Psoas muscle (tissue), 8 donors: ENCODE data around the gene LYSMD3. TPM values are rescaled to one million over a fixed set of nuclear protein-coding genes. Genes with fewer than 3 reads are reported as not detected.
A peak's percentile ranks its signal among the peaks of the same experiment; 100 is the strongest.

Experiments
- ATAC-seq, 4 donors: fragments of 200-7000 bp; cut with Tn5 transposase; one replicate each; pipeline ENCODE4 v1.9.1; 2020; ENCODE audit warnings: moderate library complexity in 3 of 4, mild to moderate bottlenecking in 2 of 4
- DNase-seq, 2 donors: peaks; one replicate each; pipeline ENCODE4 v3.0.0-alpha.2; 2020
- H3K27ac ChIP-seq: fragments of 200-600 bp; one replicate; pipeline ENCODE4 v1.8.0; 2022
- H3K27me3 ChIP-seq, 3 donors: fragments of 200-600 bp in 1 of 3; one replicate each; pipeline versions ENCODE4 v1.6.1 to v1.8.0; 2013 to 2022; ENCODE audit warnings: low read length in 2 of 3, mild to moderate bottlenecking in 2 of 3, moderate library complexity in 1 of 3; ENCODE audit not compliant: insufficient read depth in 3 of 3
- H3K36me3 ChIP-seq, 2 donors: fragments of 200-600 bp in 1 of 2; one replicate each; pipeline versions ENCODE4 v1.6.1 to v1.8.0; 2013 to 2022; ENCODE audit warnings: low read depth in 1 of 2, mild to moderate bottlenecking in 1 of 2, moderate library complexity in 1 of 2; ENCODE audit not compliant: insufficient read depth in 1 of 2
- H3K4me1 ChIP-seq: fragments of 200-600 bp; one replicate; pipeline ENCODE4 v1.8.0; 2022
- H3K4me3 ChIP-seq: fragments of 200-600 bp; one replicate; pipeline ENCODE4 v1.8.0; 2022; ENCODE audit warnings: mild to moderate bottlenecking
- H3K9me3 ChIP-seq: fragments of 200-600 bp; one replicate; pipeline ENCODE4 v1.8.0; 2022
- CTCF ChIP-seq: fragments of 200-600 bp; IDR thresholded peaks from one replicate; pipeline ENCODE4 v1.8.0; 2022; ENCODE audit warnings: antibody characterized with exemption
- WGBS, 3 donors: extraction: QIAGEN DNeasy Blood & Tissue Kit; methylation state at CpG; one replicate each; pipeline versions ENCODE4 v1.1.6 to v1.1.7; 2013; 5-methylcytosine and 5-hydroxymethylcytosine counted together
- intact Hi-C, 2 donors: fragments of 100-400 bp; cut with DNase I; formaldehyde crosslinking; loops; one replicate each; pipeline versions ENCODE4 v1.11.0 to v1.14.2; 2022
- polyA plus RNA-seq, 3 donors: library from polyadenylated mRNA; stranded (reverse); fragments of 200-250 nt; gene quantifications; one replicate each; pipeline ENCODE4 v1.2.3, GENCODE V29; 2013
- total RNA-seq, 4 donors: library from RNA; stranded (reverse); fragmentation: NEBNext Ultra II Directional in 2 of 4; extraction: Animal tissue kit (Norgen Biotek cat#: 25700) in 2 of 4; gene quantifications; one replicate each; pipeline versions ENCODE4 v1.2.1 to v1.2.4, GENCODE V29; 2021 to 2023
- donor health status: healthy with polysubstance abuse.
- donor health status: DM: no; HTN: no; CAD: no; lungs with moderate emphysema.
- donor health status: Bipolar disorder and iron deficiency.
- donor health status: healthy.
- donor health status: DM: yes; HTN: yes; CAD: no.
- donor health status: DM: no; HTN: no; CAD: no.
- donor health status: DM: no; HTN: no; CAD: no.
- donor health status: DM: yes; HTN: yes; CAD: no.

The LYSMD3 gene
- total and polyA plus RNA-seq, 7 donors: 8.9 to 21.3 (median 14.1) TPM

- no peak for ATAC-seq
- Histone ChIP-seq H3K9me3 (no peaks in the 10 kb centered on the region), H3K4me1 (peaks cover 10% of the 10 kb centered on the region), H3K36me3 (no peaks in the 10 kb centered on the region), H3K27me3 (no peaks in the 10 kb centered on the region), H3K4me3 (no peak overlapping the region), H3K27ac (no peak overlapping the region)
- no peak for TF ChIP-seq CTCF
- intact Hi-C loops: loop anchor here in 1 of 2 donors (5.0 kb wide), 1 partner anchor 50 kb away; the partner anchor contains the start of gene LYSMD3
- DNase-seq: no peak
- WGBS, 3 donors: 80 to 84% (median 84%) methylated on average over 8 of the region's 8 CpGs
Measured at GRCh38 chr5:90477621-90478215, 51.7 kb downstream of the LYSMD3 start.

GRCh38 chr5:90477073-90477472 is 52.3 kb downstream of the LYSMD3 start:
- 51 to 62% (median 54%) methylated on average over 2 of the region's 2 CpGs for whole genome bisulfite sequencing, 3 donors
- intact Hi-C loops: loop anchor here in 1 of 2 donors (5.0 kb wide), 1 partner anchor 50 kb away; the partner anchor contains the start of gene LYSMD3
- no peak for TF ChIP-seq CTCF
- Histone ChIP-seq H3K27ac (no peak overlapping the region), H3K4me1 (peaks cover 14% of the 10 kb centered on the region), H3K36me3 (no peaks in the 10 kb centered on the region), H3K27me3 (no peaks in the 10 kb centered on the region), H3K4me3 (no peak overlapping the region), H3K9me3 (no peaks in the 10 kb centered on the region)
- no peak for ATAC-seq
- no peak for DNase-seq

- 87 to 92% (median 89%) methylated on average over 3 of the region's 3 CpGs for WGBS, 3 donors
- Histone ChIP-seq H3K27me3 (no peaks in the 10 kb centered on the region), H3K4me3 (no peak overlapping the region), H3K36me3 (no peaks in the 10 kb centered on the region), H3K9me3 (no peaks in the 10 kb centered on the region), H3K27ac (no peak overlapping the region), H3K4me1 (peaks cover 20% of the 10 kb centered on the region)
- DNase-seq (no peak), ATAC-seq (no peak)
- TF ChIP-seq CTCF: no peak
- intact Hi-C loops: loop anchor here in 1 of 2 donors (5.0 kb wide), 1 partner anchor 51 kb away; the partner anchor contains the start of gene LYSMD3
Measured at GRCh38 chr5:90476391-90476790, 53.0 kb downstream of the LYSMD3 start.

- no peak for DNase-seq
- Histone ChIP-seq H3K27me3 (no peaks in the 10 kb centered on the region), H3K36me3 (no peaks in the 10 kb centered on the region), H3K27ac (no peak overlapping the region), H3K9me3 (no peaks in the 10 kb centered on the region), H3K4me3 (peak overlapping the region; percentile 86), H3K4me1 (peaks cover 20% of the 10 kb centered on the region)
- TF ChIP-seq CTCF: no peak
- intact Hi-C loops: loop anchor here (2.0 to 5.0 kb wide), 2 partner anchors 52 to 53 kb away; partner anchors contain the start of gene LYSMD3 (in 2 of the 2)
- no peak for ATAC-seq
- 76 to 78% (median 78%) methylated on average over 17 of the region's 17 CpGs for WGBS, 3 donors
Measured at GRCh38 chr5:90475436-90475980, 53.9 kb downstream of the LYSMD3 start.
